GM18867 (cell line): ENCODE measurements around the gene HOXB3.

Experiments used
- ATAC-seq: cut with Tn5 transposase; IDR thresholded peaks from one replicate; pipeline ENCODE4 v1.9.1; 2021; ENCODE audit warnings: mild to moderate bottlenecking, moderate library complexity; ENCODE audit not compliant: unreplicated experiment

The HOXB3 gene

DNA sequence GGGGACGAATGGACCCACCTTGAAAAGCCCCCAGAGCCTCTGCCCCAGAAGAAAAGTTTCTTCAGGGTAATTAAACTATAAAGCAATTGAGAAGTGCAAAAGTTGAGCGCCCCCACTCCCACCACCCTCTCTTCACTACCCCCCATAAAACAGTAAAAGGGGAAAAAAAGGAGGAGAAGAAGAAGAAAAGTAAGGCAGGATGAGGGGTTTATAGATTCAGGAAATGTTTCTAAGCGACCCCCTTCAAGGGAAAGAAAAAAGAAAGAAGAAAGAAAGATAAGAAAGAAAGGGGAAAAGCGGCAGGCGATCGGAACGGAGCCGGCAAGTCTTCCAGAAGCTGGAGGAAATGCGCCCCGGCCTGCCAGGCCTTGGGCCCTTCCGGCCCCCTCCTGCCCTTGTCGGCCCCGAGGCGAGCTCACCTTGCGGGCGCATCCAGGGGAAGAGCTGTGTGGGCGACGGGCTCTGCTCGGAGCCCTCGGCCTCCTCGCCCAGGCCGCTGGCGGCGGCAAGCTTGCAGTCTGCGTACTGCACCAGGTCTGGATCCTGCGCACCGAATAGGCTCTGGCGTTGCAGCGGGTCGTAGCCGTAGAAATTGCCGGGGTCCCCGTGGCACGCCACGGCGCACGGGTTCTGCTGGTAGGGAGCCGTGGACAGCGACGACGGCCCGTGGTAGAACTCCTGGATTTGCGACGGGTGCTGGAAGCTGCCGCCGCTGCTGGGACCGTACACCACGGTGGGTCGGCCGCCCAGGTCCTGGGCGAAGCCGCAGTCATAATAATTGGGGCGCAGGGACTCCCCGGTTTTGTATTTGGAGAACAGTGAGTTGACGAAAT is 24.0 kb upstream of the HOXB3 start:
- no peak for ATAC-seq

DNA sequence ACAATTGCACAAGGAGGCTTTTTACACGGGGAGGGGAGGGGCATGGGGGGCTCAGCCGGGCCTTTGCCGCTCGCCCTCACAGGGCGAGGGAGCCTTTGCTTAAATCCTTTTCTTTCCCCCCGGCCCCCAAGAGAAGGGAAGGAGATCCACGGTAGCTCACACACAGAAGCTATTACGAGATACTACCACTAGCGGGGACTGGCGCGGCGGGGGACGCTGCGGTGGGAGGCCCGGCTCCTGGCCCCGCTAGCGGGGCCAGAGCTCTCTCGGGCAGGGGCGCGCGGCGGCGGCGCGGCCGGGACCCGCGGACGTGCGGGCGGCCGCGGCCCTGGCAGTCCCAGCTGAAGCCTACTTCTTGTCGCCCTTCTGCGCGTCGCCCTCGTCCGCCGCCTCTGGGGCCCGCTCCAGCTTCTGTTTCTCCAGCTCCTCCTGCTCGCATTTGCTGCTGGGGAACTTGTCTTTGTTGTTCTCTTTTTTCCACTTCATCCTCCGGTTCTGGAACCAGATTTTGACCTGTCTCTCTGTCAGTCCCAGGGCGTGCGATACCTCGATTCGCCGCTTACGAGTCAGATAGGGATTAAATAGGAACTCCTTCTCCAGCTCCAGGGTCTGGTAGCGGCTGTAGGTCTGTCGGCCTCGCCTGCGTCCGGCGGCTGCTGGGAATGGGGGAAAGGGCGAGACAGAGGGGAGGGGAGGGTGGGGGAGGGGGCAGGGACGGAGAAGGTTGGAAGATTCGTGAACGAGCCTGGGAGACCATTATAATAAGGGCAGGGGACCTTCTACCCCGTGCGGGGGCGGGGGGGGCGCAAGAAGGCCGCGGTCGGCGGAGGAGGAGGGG is 23.0 kb upstream of the HOXB3 start:
- no peak for ATAC-seq

DNA sequence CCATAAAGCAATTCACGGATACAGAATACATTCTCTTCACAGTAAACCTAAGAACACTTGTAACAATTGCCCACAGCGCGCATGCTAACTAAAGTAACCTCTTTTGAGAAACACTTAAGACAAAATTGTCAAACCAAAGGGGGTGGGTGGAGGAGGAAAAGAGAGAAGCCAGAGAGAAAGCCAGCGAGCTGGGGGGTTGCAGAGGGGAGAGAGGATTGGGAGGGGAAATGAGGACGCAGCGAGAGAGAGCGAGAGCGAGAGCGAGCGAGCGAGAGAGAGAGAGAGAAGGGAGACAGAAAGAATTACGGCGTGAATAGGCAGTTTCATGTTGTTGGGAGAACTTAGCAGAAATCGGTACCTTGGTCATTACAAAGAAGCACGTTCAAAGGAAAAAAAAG is 22.4 kb upstream of the HOXB3 start:
- ATAC-seq = no peak

DNA sequence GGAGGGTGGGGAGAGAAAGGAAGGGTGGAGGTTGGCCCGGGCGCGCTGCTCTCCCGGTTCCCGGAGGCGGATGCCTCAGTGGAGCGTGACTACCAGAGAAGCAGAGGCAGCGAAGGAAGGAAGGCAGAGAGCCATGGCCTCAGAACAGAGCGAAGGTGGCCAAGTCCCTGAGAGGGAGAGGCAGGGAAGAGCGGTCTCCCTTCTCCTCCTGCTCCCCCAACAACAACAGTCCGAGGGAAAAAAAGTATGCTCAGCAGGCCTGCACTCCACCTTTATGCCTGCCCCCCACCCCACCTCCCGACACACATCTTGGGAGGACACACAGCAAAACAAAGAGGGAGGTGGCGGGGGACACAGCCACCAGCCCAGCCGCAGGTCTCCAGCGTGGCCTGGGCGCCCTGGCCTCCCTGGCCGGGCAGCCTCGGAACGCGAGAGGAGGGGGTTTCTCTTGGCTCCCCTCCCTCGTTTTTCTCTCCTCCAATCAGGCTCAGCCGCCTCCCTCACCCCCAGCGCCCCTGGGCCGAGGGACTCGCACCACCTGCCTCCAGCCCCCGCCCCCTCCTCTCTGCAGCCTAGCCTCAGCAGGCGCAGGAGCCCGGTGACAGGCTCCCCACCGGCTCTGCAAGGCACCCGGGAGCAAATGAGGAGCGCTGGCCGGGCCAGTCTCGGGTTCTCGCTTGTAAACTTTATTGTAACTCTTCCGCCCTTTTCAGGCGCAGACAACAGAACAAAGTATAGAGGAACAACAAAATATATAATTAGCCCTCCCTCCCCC is 21.8 kb upstream of the HOXB3 start:
- ATAC-seq = no peak

GRCh38 chr17:48611213-48611612 is 21.2 kb upstream of the HOXB3 start:
- no peak for ATAC-seq

GRCh38 chr17:48610282-48611211 is 20.5 kb upstream of the HOXB3 start, which contains the start of gene HOXB7:
HOXB7 (minus strand) TSS chr17:48611017; CDS start chr17:48610918, 99 bp downstream.
- no peak for ATAC-seq

- no peak for ATAC-seq
Measured at GRCh38 chr17:48609759-48610281, 19.8 kb upstream of the HOXB3 start.

- no peak for ATAC-seq
Measured at GRCh38 chr17:48609033-48609432, 19.0 kb upstream of the HOXB3 start.

DNA sequence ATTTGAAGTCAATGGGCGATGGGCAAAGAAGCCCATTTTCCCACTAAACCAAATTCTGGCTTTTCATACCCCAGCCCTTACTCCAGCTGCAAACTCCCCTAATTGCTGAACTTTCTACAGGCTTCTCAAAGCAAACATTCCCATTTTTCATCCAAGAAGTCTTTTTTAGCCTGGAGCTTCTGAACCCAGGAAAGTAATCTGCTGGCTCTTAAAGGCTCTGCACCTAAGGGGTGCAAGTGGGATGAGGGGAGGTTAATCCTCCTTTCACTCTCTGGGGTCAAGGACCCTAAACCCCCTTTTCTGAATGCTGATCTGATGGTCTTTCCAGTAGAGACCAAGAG is 18.4 kb upstream of the HOXB3 start:
- no peak for ATAC-seq

DNA sequence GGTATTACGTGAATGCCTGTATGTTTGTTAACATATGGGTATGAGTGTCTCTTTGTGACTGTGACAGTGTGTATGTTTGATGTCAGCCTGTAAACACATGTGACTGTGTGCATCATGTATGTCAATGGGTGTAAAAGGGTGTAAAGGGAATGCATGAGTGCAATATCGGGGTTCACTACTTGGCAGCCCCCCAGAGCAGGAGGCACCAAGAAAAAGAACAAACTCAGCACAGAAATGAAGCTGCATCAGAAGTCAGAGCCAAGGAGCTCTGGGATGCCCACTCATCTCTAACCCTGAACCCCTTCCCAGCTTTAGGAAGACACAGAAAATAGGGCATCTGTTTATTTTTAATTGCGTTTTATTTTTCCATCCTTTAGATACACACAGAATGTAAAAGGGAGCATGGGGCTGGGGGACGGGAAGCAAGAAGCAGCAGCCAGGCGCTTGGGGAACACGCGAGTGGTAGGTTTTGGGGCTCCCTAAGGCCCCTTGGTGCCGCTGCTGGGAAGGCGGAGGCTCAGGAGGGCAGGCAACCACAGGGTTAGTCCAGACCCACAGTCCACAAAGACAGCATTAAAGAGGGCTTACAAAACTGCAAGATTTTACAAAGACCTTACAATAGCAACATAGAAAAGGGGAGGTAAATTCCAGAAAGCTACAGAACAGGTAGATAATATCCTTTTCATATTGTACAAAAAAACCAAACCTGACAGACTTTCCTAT is 17.0 kb upstream of the HOXB3 start:
- no peak for ATAC-seq

- no peak for ATAC-seq
Measured at GRCh38 chr17:48605991-48606891, 16.2 kb upstream of the HOXB3 start.

GRCh38 chr17:48605409-48605919 is 15.4 kb upstream of the HOXB3 start:
- no peak for ATAC-seq

DNA sequence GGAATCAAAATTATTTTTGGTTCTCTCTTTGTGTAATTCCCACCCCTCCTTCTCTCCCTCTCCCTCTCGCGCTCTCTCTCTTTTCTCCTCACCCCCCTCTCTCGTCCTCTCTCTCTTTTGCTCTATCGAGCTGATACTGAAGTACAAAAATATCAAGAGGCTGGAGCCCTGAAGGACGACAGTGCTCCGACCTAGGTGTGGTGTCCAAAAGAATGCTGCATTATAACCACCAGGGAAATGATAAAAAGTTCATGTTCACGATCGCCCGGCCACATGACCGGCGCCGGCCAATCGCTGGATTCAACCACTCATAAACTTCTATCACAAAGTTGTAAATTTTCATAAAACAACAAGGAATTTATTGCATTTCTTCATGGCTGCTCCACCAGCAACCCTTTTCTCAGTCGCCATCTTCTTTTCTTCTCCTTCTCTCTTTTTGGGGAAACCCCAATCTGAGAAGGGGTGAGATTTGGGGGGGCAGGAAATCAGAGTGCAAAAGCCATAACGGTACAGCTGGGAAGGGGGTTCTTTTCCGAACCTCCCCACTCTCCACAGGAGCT is 14.8 kb upstream of the HOXB3 start, which contains the start of gene HOXB6:
TSS of gene HOXB6 (minus strand) at position 217 of the 560 bp plus-strand sequence. CDS start 6,836 bp downstream, outside the sequence.
- no peak for ATAC-seq

DNA sequence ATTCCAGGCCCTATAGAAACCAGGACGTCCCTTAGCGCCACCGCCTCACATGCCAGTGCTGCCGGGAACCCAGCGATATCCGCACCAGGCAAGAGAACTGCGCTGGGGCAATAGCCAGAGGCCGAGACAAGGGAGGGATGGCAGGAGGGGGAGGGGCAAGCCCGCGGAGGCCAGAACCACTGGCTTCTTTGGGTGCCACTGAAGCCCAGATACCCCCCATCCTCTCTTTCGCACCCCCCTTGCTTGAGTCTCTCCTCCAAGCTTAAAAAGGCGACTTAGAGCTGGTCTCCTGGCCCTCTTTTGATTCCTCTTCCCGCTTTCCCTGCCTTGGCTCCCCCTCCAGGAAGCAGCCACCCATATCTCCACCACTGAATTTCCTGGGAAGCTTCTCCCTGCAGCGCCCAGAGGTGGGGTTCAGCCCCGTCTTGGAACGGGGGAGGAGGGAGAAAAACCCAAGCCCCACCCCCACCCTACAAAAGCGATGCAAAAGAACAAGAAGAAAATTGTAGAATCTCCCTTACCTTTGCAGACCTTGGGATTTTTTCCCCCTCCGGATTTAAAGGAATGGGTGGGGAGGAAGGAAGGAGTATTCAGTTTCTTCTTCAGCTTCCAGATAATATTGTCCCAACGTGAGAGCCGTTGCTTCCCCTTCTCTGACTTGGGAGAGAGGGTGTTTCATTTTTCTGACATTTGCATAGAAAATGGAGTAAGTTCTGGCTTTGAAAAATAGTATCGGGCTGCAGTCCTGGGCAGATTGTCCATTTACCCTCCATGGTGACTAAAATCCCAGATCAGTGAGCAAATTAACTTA is 14.1 kb upstream of the HOXB3 start:
- ATAC-seq = no peak

DNA sequence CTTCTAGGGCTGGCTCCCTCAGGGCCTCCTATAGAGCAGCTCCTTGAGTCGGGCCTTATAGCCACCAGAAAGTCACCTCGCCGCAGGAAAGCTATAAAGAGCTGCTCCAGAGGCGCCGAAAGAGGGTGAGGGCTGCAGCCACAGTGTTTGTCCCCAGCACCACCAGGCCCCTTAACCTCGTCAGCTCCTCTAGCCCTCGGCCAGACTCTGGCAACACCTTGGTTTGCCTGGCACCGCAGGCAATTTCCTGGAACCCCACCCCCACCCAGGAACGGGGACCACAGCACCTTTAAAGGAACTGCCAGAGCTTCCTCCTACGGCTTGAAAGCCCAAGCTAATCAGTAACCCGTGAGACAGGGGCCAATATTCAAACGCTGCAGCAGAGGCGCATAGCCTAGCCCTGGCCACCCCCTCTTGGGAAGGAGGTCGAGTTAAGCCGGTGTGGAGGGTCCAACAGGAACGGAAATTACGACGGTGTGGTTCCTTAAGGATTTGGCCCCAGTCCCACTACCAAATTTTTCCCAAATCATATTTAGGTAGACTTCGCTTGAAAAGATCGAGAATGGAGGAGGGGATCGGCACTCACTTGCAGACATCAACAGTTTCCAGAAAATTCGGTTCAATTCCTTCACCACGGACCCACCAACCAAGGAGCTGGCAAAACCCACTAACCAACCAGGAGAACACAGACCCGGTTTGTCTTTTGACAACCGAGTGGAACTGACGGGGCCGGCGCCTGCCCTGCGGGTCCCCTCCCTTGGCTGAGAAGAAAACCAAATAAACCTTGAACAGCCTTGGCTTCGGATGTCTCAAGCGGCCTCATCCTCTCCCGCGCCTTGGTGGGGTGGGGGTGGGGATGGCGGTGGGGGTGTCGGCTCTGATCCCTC is 11.7 kb upstream of the HOXB3 start:
- no peak for ATAC-seq

DNA sequence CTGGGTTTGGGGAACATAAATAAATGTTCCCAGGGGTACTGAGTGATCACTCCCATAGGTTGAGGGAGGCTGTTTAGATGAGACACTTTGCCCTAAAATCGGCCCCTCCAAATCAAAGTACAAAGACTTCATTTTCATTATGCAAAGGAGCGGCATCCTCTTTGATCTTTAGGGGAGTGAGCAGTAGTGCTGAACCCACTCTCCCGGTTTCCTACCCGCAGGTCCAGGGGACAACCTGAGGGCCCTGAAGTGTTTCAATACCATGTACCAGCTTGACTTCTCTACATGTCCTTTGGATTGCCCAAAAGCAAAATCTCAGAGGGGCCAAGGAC is 11.1 kb upstream of the HOXB3 start:
- no peak for ATAC-seq
